ENCODE measurements around the gene WWOX. TPM values are rescaled to one million over a fixed set of nuclear protein-coding genes. Genes with fewer than 3 reads are reported as not detected.

The WWOX gene
- total and polyA plus RNA-seq, 2 experiments from 2014 or later = 22.1 to 123 TPM

DNA sequence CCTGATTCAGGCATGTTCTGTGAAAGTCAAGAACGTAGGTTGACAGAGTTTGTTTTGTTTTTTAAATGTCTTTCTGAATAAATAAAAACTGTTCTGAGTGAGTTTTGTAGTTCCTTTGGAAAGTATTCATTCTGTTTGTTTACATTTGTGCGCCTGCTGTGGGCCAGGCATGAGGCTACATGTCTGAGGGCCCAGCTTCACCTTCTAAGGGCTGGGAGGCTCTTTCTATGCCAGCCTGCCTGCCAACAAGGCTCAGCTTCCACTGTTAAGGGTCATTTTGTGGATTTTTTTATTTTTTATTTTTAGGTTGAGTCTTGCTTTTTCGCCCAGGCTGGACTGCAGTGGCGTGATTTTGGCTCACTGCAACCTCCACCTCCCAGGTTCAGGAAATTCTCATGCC, 6.1 kb downstream of the WWOX start:
- H3K9me3 ChIP-seq (ENCODE audit: low read depth) = no peaks in the 10 kb centered on the region
- H3K27ac ChIP-seq = no peak overlapping the region
- no peaks in the 10 kb centered on the region for H3K36me3 ChIP-seq
- peaks cover 6% of the 10 kb centered on the region for H3K4me1 ChIP-seq (ENCODE audit: low read depth)
- no peaks in the 10 kb centered on the region for H3K27me3 ChIP-seq
- no peak for TF ChIP-seq CTCF (IDR thresholded peaks at IDR 0.05; ENCODE audit: low read depth, low read length)
- DNase-seq (ENCODE audit: low read depth in 1 of 2, low spot score in 1 of 2) = no peak
- H3K4me3 ChIP-seq = no peak overlapping the region

- no peak for TF ChIP-seq CTCF (IDR thresholded peaks at IDR 0.05; ENCODE audit: low read depth, low read length)
- Histone ChIP-seq H3K4me1 (ENCODE audit: low read depth) (peaks cover 6% of the 10 kb centered on the region), H3K27ac (no peak overlapping the region), H3K27me3 (no peaks in the 10 kb centered on the region), H3K36me3 (no peaks in the 10 kb centered on the region), H3K9me3 (ENCODE audit: low read depth) (no peaks in the 10 kb centered on the region), H3K4me3 (no peak overlapping the region)
- peak in 1 of 2 donors; percentile 56 for DNase-seq (ENCODE audit: low read depth in 1 of 2, low spot score in 1 of 2)
These were observed 7.2 kb downstream of the WWOX start for GRCh38 chr16:78106686-78107085.

- no peak for TF ChIP-seq CTCF (IDR thresholded peaks at IDR 0.05; ENCODE audit: low read depth, low read length)
- H3K27me3 ChIP-seq = no peaks in the 10 kb centered on the region
These were observed 9.0 kb downstream of the WWOX start for GRCh38 chr16:78108451-78108850.

GRCh38 chr16:78113258-78113657, 13.8 kb downstream of the WWOX start:
- DNase-seq (ENCODE audit: low read depth in 1 of 2, low spot score in 1 of 2) = no peak
- H3K4me3 ChIP-seq = no peak overlapping the region
- H3K27me3 ChIP-seq = no peaks in the 10 kb centered on the region
- TF ChIP-seq CTCF (IDR thresholded peaks at IDR 0.05; ENCODE audit: low read depth, low read length) = no peak
- H3K36me3 ChIP-seq = no peaks in the 10 kb centered on the region
- H3K9me3 ChIP-seq (ENCODE audit: low read depth) = no peaks in the 10 kb centered on the region
- H3K4me1 ChIP-seq (ENCODE audit: low read depth) = peaks cover 12% of the 10 kb centered on the region
- H3K27ac ChIP-seq = no peak overlapping the region

More at GRCh38 chr16:78108451-78108850, 9.0 kb downstream of the WWOX start:
- Histone ChIP-seq H3K9me3 (ENCODE audit: low read depth) (no peaks in the 10 kb centered on the region), H3K4me1 (ENCODE audit: low read depth) (peaks cover 6% of the 10 kb centered on the region), H3K36me3 (no peaks in the 10 kb centered on the region), H3K27ac (no peak overlapping the region), H3K4me3 (no peak overlapping the region)
- no peak for DNase-seq (ENCODE audit: low read depth in 1 of 2, low spot score in 1 of 2)

DNA sequence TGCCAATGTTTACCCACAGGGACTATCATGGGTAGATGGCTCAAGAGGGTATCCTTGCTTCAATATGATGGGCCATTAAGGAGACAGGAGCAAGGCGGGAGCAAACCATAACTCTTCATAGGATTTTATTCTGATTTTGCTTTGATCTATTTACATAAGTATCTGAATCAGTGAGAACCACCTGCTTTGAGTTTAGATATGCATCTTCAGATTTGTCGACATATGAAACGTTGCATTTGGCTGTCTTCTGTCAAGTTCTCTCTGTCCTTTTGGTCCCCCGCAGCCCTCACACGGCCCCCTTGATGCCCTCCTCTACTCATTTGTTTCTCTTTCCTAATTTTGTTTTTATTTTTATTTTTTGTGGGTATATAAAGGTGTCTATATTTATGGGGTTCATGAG, 16.2 kb downstream of the WWOX start:
- Histone ChIP-seq H3K4me1 (ENCODE audit: low read depth) (peaks cover 12% of the 10 kb centered on the region), H3K36me3 (no peaks in the 10 kb centered on the region), H3K27ac (no peak overlapping the region), H3K27me3 (no peaks in the 10 kb centered on the region), H3K9me3 (ENCODE audit: low read depth) (no peaks in the 10 kb centered on the region), H3K4me3 (no peak overlapping the region)
- TF ChIP-seq CTCF (IDR thresholded peaks at IDR 0.05; ENCODE audit: low read depth, low read length) = no peak
- DNase-seq (ENCODE audit: low read depth in 1 of 2, low spot score in 1 of 2) = no peak

DNA sequence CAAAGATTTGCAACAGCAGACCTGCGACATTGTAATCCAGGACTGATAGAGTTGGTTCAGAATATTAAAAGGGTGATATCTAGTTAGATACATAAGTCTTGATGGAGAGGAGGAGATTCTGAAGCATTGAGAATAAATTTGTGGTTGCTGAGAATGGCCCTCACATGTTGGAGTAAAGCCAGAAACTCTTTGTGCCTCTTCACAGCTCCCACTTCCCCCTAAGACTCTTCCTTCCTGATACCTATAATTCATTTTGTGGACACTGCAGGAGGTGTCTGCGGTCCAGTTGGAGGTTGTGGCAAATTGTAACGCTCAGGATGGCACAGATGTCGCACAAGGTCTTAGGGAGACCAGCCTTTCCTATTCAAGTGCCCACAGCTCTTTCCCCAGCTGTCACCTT, 17.5 kb downstream of the WWOX start:
- no peak for DNase-seq (ENCODE audit: low read depth in 1 of 2, low spot score in 1 of 2)
- Histone ChIP-seq H3K27ac (no peak overlapping the region), H3K4me3 (no peak overlapping the region), H3K4me1 (ENCODE audit: low read depth) (peaks cover 12% of the 10 kb centered on the region), H3K27me3 (no peaks in the 10 kb centered on the region), H3K9me3 (ENCODE audit: low read depth) (no peaks in the 10 kb centered on the region), H3K36me3 (no peaks in the 10 kb centered on the region)
- no peak for TF ChIP-seq CTCF (IDR thresholded peaks at IDR 0.05; ENCODE audit: low read depth, low read length)
